ENCODE results near the gene PRMT2.
"Not testable (repeated sequence)": the region's sequence is repeated elsewhere in the genome, so short reads cannot be mapped to it uniquely, and the experiment has no call there.

PRMT2 gene

DNA sequence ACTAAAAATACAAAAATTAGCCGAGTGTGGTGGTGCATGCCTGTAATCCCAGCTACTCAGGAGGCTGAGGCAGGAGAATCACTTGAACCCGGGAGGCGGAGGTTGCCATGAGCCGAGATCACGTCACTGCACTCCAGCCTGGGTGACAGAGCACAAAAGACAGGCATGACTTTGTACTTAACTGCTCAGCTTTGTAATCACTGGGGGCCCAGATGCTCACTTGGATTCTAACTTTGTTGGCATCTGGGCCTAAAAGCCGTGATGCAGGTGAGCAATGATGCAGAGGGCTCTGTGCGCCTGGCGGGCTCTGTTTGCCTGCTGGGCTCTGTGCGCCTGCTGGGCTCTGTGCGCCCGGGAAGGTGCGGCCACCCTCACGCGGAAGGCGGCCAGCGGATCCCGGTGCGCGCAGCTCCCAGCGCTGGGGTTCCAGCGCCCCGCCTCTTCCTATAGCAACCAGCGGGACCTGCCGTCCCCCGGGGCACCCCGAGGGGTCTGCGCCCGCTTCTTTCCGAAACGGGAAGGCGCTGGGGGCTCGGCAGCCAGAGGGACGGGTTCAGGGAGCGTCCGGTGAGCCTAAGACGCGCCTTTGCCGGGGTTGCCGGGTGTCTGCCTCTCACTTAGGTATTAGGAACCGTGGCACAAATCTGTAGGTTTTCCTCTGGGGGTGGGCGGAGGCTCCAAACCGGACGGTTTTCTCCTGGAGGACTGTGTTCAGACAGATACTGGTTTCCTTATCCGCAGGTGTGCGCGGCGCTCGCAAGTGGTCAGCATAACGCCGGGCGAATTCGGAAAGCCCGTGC lies 31.7 kb downstream of the PRMT2 start:
- no peak for DNase-seq

DNA sequence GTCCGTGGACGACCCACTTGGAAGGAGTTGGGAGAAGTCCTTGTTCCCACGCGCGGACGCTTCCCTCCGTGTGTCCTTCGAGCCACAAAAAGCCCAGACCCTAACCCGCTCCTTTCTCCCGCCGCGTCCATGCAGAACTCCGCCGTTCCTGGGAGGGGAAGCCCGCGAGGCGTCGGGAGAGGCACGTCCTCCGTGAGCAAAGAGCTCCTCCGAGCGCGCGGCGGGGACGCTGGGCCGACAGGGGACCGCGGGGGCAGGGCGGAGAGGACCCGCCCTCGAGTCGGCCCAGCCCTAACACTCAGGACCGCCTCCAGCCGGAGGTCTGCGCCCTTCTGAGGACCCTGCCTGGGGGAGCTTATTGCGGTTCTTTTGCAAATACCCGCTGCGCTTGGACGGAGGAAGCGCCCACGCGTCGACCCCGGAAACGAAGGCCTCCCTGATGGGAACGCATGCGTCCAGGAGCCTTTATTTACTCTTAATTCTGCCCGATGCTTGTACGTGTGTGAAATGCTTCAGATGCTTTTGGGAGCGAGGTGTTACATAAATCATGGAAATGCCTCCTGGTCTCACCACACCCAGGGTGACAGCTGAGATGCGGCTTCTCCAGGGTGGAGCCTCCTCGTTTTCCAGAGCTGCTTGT lies 32.4 kb downstream of the PRMT2 start:
- DNase-seq = no peak

DNA sequence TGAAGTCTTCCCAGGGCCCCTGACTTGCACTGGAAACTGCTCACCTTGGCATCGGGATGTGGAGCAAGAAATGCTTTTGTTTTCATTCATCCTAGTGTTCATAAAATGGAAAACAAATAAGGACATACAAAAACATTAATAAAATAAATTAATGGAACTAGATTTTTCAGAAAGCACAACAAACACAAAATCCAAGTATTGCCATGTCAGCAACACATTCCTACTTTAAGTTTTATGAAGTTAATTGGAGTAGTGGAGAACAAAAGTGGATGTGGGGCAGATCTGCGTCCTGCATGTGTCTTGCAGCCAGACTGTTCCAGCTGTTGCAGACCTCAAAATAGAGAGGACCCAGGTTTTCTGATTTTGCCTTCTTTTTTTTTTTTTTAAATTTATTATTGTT lies 32.9 kb downstream of the PRMT2 start:
- DNase-seq = no peak

DNA sequence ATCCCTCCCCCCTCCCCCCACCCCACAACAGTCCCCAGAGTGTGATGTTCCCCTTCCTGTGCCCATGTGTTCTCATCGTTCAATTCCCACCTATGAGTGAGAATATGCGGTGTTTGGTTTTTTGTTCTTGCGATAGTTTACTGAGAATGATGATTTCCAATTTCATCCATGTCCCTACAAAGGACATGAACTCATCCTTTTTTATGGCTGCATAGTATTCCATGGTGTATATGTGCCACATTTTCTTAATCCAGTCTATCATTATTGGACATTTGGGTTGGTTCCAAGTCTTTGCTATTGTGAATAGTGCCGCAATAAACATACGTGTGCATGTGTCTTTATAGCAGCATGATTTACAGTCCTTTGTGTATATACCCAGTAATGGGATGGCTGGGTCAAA lies 33.4 kb downstream of the PRMT2 start:
- not testable (repeated sequence) for DNase-seq

DNA sequence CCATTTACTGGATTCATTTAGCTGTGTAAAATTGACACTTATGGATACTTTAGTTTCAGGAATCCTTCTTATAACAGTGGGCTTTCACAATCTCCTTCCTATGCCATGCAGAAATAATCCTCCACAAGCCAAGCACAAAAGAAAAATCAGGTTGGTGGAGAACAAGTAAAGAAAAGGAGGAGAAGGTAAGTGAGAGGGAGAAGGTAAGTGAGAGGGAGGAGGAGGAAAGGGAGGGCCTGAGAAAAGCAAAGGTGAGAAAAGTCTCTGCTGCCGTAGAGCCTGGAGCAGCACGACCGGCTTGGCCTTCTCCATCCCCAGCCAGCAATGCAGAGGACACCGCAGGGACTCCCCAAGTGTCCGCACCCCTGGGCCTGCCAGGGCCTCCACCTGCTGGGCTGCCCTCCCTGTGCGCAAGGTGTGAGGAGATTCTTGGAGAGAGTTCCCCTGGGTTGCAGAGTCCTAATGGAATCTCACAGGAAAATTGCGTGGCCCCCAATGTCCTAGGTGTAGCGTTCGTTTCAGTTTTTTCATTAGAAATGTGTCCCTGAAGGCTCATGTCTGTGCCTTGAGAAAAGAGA lies 39.0 kb downstream of the PRMT2 start:
- no peak for DNase-seq

DNA sequence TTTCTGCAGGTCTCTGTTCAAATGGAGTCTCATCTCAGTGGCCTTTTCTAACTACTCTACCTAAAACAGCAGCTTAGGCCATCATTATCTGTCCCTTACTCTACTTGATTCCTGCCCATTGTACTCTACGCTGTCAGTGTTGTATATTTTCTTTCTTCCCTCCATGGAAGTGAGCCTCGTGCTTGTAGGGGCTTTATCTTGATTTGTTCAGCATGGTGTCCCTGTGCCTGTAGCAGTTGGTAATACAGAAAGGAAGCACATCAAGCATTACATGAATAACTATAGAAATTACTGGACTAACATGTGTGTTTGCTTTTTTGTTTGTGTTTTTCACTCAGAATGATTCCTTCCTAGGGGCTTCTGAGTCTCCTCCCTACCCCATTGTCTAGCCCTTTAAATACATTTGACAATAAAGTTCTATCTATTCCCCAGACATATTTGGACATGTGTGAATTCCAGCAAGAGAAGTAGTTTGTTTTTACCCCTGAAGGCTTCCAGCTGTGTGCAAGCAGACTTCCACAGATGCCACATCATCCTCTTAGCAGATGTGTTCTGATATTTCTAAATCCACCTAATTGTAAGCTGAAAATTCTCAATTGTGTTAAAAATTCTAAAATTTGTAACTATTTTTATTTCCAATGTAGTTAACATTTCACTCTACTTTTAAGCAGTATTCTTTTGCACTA lies 40.3 kb downstream of the PRMT2 start:
- no peak for DNase-seq

DNA sequence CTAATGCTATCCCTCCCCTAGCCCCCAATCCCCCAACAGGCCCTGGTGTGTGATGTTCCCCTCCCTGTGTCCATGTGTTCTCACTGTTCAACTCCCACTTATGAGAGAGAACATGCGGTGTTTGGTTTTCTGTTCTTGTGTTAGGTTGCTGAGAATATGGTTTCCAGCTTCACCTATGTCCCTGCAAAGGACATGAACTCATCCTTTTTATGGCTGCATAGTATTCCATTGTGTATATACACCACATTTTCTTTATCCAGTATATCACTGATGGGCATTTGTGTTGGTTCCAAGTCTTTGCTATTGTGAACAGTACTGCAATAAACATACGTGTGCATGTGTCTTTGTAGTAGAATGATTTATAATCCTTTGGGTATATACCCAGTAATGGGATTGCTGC lies 41.1 kb downstream of the PRMT2 start:
- DNase-seq = not testable (repeated sequence)

DNA sequence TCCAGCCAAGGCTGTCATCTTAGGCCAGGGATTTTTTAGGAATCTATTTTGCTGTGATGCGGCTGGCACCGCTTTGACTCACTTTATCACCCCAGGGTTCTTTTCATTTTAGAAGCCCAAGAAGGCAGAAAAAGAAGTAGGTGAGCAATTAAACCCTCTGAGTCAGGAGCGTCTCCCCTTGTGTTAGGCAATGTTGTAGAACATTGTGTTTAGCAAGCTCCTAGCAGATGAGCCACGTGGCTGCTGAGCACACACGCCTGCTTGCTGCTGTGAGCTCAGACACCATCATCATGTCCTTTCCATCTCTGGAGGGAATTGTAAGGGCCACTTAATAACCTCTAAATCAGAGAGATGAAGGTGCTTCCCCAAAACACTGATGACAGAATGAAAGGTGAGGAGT lies 46.1 kb downstream of the PRMT2 start:
- not testable (repeated sequence) for DNase-seq

DNA sequence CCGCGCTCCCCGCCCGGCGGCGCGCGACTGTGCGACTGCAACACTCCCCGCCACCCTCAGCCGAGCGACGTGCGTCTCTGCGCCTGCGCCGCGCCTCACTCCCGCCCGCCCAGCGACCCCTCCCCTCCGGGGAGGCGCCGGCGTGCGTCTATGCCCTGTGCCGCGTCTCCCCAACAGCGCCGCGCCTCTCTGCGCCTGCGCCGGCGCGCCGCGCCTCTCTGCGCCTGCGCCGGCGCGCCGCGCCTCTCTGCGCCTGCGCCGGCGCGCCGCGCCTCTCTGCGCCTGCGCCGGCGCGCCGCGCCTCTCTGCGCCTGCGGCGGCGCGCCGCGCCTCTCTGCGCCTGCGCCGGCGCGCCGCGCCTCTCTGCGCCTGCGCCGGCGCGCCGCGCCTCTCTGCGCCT lies 63.2 kb downstream of the PRMT2 start:
- DNase-seq = not testable (repeated sequence)

DNA sequence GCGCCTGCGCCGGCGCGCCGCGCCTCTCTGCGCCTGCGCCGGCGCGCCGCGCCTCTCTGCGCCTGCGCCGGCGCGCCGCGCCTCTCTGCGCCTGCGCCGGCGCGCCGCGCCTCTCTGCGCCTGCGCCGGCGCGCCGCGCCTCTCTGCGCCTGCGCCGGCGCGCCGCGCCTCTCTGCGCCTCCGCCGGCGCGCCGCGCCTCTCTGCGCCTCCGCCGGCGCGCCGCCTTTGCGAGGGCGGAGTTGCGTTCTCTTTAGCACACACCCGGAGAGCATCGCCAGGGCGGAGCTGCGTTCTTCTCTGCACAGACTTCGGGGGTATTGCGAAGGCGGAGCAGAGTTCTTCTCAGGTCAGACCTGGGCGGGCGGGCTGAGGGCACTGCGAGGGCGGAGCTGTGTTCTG lies 63.6 kb downstream of the PRMT2 start:
- DNase-seq = not testable (repeated sequence)

Data from amygdala (tissue), 56 donors.